GM12878 (cell line): ENCODE measurements around the gene GJA1.

Experiments used
- CTCF ChIP-seq, 3 experiments: IDR thresholded peaks in 2 of 3; conservative IDR thresholded peaks in 1 of 3; 2 replicates each; pipeline ENCODE4 v1.5.1; 2011; ENCODE audit warnings: low read depth in 3 of 3, low read length in 3 of 3, mild to moderate bottlenecking in 3 of 3, control low read depth in 2 of 3, moderate library complexity in 2 of 3, inconsistent platforms in 1 of 3, mixed read lengths in 1 of 3; ENCODE audit not compliant: control insufficient read depth in 2 of 3, insufficient read depth in 1 of 3; ENCODE audit errors: extremely low read depth in 1 of 3
- GABPA ChIP-seq: IDR thresholded peaks from 2 replicates; pipeline ENCODE4 v1.6.1; 2014; ENCODE audit warnings: antibody characterized with exemption, low read depth, mild to moderate bottlenecking, inconsistent platforms
- POLR2AphosphoS5 ChIP-seq: IDR thresholded peaks from 2 replicates; pipeline ENCODE4 v1.6.1; 2011; ENCODE audit warnings: mild to moderate bottlenecking, low read length, inconsistent platforms
- ZNF217 ChIP-seq: fragments of 450-650 bp; IDR thresholded peaks from 2 replicates; pipeline ENCODE4 v1.6.1; 2017; ENCODE audit warnings: antibody characterized with exemption, mild to moderate bottlenecking

DNA sequence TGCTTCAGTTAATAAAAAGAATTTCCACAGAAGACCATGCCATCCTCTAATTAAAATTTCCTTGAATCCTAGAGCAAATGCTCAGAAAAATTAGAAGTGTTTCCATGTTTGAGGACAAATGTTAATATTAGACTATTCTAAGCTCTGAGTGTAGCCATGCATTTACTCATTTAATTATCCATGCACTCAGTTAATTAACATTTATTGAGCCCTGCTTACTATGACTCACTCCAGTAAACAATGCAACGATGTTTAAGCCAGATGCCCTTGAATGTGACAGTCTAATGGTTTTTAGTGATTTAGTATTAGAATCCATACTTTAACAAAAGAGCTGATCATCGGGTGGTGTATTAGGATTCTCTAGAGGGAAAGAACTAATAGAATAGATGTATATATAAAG, 37.3 kb upstream of the GJA1 start:
- no peak for TF ChIP-seq CTCF (IDR thresholded peaks at IDR 0.05 in 2 of 3, conservative IDR thresholded peaks at IDR 0.05 in 1 of 3; ENCODE audit: control insufficient read depth in 2 of 3, extremely low read depth in 1 of 3, insufficient read depth in 1 of 3, low read depth in 3 of 3, low read length in 3 of 3)
- no peak for TF ChIP-seq ZNF217
- no peak for TF ChIP-seq POLR2AphosphoS5
- TF ChIP-seq GABPA, result no peak
